Measurements from ENCODE around the gene VEGFB.
A peak's percentile ranks its signal among the peaks of the same experiment; 100 is the strongest.

VEGFB gene

DNA sequence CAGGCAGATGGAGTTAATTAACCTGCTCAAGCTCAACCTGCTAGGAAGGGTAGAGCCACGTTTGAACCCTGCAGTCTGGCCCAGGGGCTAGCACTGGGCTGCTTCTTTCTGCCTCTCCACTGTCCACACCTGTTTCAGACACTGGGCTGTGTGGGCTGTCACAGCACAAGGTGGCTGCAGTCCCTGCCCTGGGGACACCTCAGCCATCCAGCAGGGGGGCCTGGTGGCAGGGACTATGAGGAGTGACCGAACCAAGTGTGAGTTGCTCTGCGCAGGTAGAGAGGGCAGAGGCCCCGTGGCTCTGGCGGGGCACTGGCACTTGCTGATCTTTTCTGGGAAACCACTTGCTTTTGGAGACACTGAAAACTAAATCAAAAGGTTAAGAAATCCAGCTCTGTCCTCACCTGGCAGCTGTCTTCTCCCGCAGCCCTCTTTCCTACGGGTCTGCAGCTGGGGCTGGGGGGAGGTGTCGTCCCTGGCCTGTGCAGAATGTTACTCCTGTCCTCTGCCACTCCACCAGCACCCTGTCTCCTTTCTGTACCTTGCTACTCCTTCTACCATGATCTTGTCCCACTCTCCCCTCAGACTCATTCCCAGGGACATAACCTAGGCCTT, 44.3 kb downstream of the VEGFB start:
- TF ChIP-seq, protein P1, sequence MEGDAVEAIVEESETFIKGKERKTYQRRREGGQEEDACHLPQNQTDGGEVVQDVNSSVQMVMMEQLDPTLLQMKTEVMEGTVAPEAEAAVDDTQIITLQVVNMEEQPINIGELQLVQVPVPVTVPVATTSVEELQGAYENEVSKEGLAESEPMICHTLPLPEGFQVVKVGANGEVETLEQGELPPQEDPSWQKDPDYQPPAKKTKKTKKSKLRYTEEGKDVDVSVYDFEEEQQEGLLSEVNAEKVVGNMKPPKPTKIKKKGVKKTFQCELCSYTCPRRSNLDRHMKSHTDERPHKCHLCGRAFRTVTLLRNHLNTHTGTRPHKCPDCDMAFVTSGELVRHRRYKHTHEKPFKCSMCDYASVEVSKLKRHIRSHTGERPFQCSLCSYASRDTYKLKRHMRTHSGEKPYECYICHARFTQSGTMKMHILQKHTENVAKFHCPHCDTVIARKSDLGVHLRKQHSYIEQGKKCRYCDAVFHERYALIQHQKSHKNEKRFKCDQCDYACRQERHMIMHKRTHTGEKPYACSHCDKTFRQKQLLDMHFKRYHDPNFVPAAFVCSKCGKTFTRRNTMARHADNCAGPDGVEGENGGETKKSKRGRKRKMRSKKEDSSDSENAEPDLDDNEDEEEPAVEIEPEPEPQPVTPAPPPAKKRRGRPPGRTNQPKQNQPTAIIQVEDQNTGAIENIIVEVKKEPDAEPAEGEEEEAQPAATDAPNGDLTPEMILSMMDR (IDR thresholded peaks at IDR 0.05; ENCODE audit: low read depth, low read length, missing control alignments) = no peak
- no peaks in the 10 kb centered on the region for H3K27me3 ChIP-seq (replicated peaks)
- in situ Hi-C loops (cut with HindIII; ENCODE audit: low pct_ligation_motif_present, low sequenced_read_pairs) = no loop called here
- H3K27ac ChIP-seq = no peak overlapping the region
- peaks cover 2% of the 10 kb centered on the region for H3K36me3 ChIP-seq (replicated peaks)
- DNase-seq = no peak
- H3K4me3 ChIP-seq (ENCODE audit: low read depth, low read length) = no peak overlapping the region

DNA sequence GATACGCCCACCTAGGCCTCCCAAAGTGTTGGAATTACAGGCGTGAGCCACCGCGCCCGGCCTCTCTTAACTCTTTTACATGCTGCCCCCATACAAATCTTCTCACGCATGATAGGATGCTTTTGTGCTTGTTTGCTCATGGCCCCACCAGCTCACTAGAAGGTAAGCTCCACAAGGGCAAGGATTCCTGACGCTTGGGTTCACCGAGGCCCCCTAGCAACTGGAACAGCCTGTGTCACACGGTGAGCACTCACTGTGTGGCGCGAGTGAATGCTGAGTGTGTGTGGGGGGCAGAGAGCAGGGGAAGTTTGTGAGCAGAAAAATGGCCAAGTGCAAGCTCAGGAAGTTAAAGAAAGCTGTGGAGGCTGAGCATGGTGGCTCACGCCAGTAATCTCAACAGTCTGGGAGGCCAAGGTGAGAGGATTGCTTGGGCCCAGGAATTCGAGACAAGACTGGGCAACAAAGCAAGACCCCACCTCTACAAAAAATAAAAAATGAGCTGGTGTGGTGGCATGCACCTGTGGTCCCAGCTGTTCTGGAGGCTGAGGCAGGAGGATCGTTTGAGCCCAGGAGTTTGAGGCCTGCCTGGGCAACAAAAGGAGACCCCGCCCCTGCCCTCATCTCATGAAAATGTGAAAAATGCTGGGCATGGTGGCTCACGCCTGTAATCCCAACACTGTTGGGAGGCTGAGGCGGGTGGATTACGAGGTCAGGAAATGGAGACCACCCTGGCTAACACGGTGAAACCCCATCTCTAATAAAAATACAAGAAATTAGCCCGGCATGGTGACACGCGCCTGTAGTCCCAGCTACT, 47.8 kb downstream of the VEGFB start:
- TF ChIP-seq, protein P1 (IDR thresholded peaks at IDR 0.05; ENCODE audit: low read depth, low read length, missing control alignments) = no peak
- H3K4me3 ChIP-seq (ENCODE audit: low read depth, low read length) = no peak overlapping the region
- DNase-seq = no peak
- peaks cover 2% of the 10 kb centered on the region for H3K36me3 ChIP-seq (replicated peaks)
- H3K27ac ChIP-seq = no peak overlapping the region
- in situ Hi-C loops (cut with HindIII; ENCODE audit: low pct_ligation_motif_present, low sequenced_read_pairs) = no loop called here
- H3K27me3 ChIP-seq (replicated peaks) = no peaks in the 10 kb centered on the region

DNA sequence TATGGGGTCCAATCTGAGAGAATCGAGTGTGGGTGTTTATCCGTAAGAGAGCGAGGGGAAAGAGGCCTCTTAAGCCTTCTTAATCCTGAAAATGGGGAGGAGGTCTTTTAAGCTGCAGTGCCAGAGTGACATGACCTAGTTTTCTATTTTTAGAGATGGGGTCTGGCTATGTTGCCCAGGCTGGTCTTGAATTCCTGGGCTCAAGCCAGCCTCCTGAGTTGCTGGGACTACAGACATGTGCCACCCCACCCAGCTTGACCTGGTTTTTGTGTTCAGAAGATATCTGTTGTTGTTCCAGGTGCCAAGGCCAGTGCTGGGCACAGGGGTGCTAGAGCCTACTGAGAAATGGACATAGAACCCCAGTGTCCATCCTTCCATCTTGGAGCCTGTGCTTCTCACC, 48.7 kb downstream of the VEGFB start:
- in situ Hi-C loops (cut with HindIII; ENCODE audit: low pct_ligation_motif_present, low sequenced_read_pairs) = no loop called here
- H3K4me3 ChIP-seq (ENCODE audit: low read depth, low read length) = no peak overlapping the region

DNA sequence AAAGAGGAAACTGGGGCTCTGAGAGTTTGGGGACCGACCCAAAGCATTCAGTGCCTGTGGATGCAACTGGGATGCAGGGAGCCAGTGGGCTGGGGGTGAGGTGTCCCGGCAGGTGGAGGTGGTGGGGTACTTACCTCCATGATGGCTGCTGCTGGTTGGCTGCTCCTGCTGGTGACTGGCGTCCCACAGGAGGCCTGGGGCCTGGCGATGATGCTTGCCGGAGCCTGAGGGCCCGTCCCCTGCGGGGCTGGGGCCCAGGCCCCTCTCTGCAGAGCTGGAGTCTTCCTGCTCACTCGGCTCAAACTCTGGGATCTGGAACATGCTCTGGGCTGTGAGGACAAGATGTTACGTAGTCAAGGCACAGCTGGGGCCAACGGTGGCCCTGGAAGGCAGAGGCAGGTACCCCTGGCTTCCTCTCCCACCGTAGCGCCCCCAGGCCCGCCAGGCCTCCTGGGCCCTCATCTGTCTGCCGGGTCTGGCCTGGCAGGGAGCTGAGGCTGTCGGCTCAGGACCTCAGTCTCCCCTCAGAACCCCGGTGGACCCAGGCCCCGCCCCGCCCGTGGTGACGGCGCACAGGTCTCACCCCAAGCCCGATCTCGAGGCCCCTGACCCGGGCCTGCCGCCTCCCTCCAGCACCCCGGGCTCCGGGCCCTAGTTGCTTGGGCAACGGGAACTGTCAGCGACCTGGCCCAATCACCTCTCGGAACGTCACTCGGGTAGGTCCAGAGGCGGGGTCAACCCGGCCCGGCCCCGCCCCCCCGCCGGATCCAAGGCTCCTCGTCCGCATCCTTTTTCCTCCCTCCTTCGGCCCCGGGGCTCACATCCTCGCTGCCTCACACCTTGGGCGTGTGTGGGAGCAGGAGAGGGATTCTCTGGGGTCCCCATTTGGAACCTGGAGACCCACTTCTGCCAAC, 49.9 kb downstream of the VEGFB start, which contains the start of gene BAD:
TSS of gene BAD (minus strand) at position 618 of the 914 bp plus-strand sequence. CDS start at position 321, 297 bp downstream.
- Histone ChIP-seq H3K4me3 (ENCODE audit: low read depth, low read length) (peak within 1 kb of the TSS; percentile 70), H3K36me3 (replicated peaks) (no peaks in the 10 kb centered on the region), H3K27me3 (replicated peaks) (no peaks in the 10 kb centered on the region), H3K27ac (peak within 1 kb of the TSS; percentile 66)
- in situ Hi-C loops (cut with HindIII; ENCODE audit: low pct_ligation_motif_present, low sequenced_read_pairs) = no loop called here
- TF ChIP-seq, protein P1 (IDR thresholded peaks at IDR 0.05; ENCODE audit: low read depth, low read length, missing control alignments) = no peak
- DNase-seq = peak; percentile 92

More for the DNA sequence above, 48.7 kb downstream of the VEGFB start:
- Histone ChIP-seq H3K27ac (no peak overlapping the region), H3K36me3 (replicated peaks) (peaks cover 2% of the 10 kb centered on the region), H3K27me3 (replicated peaks) (no peaks in the 10 kb centered on the region)
- DNase-seq = no peak
- TF ChIP-seq, protein P1 (IDR thresholded peaks at IDR 0.05; ENCODE audit: low read depth, low read length, missing control alignments) = no peak

DNA sequence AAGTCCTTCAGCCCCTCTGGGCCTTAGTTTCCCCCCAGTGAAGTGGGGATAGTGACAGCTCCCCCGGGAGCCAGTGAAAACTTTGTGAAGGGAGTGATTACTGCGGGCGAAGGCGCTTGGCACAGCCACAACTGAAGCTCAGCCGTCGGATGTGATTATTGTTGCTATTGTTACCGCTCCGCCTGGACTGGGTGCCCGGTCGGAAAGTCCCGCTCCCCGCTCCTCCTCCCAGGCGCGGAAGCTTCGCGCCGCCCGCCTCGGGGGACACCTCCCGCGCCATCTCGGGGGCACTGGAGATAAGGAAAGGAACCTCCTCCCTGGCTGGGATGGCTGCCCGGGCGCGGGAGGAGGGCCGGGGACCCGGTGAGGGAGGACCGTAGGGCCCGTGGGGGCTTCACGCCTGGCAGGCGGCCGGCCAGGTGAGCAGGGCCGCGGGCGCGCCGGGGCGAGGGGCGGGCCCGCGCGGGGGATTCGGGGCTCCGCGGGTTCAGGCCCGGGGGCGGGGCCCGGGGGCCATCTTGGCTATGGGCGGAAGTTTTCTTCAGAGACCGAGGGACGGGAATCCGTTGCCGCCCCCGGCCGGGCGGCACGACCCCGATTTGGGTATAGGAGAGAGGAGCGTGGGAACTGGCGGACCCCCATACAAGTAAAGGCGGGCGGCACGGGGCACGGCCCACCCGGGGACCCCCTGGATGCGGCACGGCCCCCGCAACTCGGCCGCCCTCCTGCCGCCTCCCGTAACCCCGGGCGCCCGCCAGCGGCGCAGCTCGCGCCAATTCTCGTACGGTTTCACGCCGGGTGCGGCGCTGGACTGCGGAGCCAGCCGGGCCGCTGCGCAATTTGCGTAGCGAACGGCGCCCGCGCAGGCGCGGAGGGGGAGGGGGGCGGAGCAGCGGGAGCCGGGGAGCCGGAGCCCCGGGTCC, 50.8 kb downstream of the VEGFB start, which contains the start of gene GPR137:
TSS of gene GPR137 (plus strand) at position 887 of the 923 bp plus-strand sequence. CDS start 677 bp downstream, outside the sequence.
- H3K27me3 ChIP-seq (replicated peaks) = no peaks in the 10 kb centered on the region
- no peaks in the 10 kb centered on the region for H3K36me3 ChIP-seq (replicated peaks)
- peak; percentile 40 for DNase-seq
- peak within 1 kb of the TSS; percentile 70 for H3K4me3 ChIP-seq (ENCODE audit: low read depth, low read length)
- in situ Hi-C loops (cut with HindIII; ENCODE audit: low pct_ligation_motif_present, low sequenced_read_pairs) = no loop called here
- peak within 1 kb of the TSS; percentile 66 for H3K27ac ChIP-seq
- TF ChIP-seq, protein P1 (IDR thresholded peaks at IDR 0.05; ENCODE audit: low read depth, low read length, missing control alignments) = no peak

All from brain microvascular endothelial cell (primary cell).